ENCODE measurements around the gene JAML. TPM values are rescaled to one million over a fixed set of nuclear protein-coding genes. Genes with fewer than 3 reads are reported as not detected.

JAML gene
- total and polyA plus RNA-seq, 2 of the 8 experiments (the other 6 are each of a cell fraction or from before 2014, with no cell fraction given), result 0.12 to 0.58 TPM

GRCh38 chr11:118251858-118252652 is 27.2 kb upstream of the JAML start, which contains the start of gene MPZL3 (continued):
- TF ChIP-seq SAP30 (IDR thresholded peaks at IDR 0.05; ENCODE audit: insufficient read depth, insufficient replicate concordance, low read length) (peak; percentile 67), JUN (IDR thresholded peaks at IDR 0.05; ENCODE audit: low read depth, low read length) (no peak), SUZ12 (IDR thresholded peaks at IDR 0.05; ENCODE audit: low read length) (peak; percentile 25; the same call in 1 of the 2 replicates), RXRA (IDR thresholded peaks at IDR 0.05; ENCODE audit: insufficient read depth, low read depth, low read length) (no peak), GABPA (IDR thresholded peaks at IDR 0.05; ENCODE audit: borderline replicate concordance, insufficient read depth, low read length) (peak; percentile 94), CEBPB (IDR thresholded peaks at IDR 0.05; ENCODE audit: low read depth, low read length) (peak; percentile 25; the same call in 1 of the 2 replicates), TCF12 (IDR thresholded peaks at IDR 0.05; ENCODE audit: low read depth, low read length) (0 out of 2 replicates have a peak, but pooled peaks have one; percentile 45), KDM5A (IDR thresholded peaks at IDR 0.05; ENCODE audit: low read length) (no peak), PHF8 (conservative IDR thresholded peaks at IDR 0.05; ENCODE audit: low read depth, low read length) (peak; percentile 74), CTBP2 (IDR thresholded peaks at IDR 0.05; ENCODE audit: borderline replicate concordance, insufficient read depth, insufficient read length, low read length) (peak; percentile 29), NANOG (IDR thresholded peaks at IDR 0.05; ENCODE audit: insufficient read depth, low read depth, low read length, poor library complexity, severe bottlenecking) (no peak), JUND (IDR thresholded peaks at IDR 0.05; ENCODE audit: low read length) (peak; percentile 67; the same call in 1 of the 2 replicates), BCL11A (IDR thresholded peaks at IDR 0.05; ENCODE audit: low read depth in 2 of 2, low read length in 2 of 2) (no peak), SIN3A (conservative IDR thresholded peaks at IDR 0.05 in 1 of 2, IDR thresholded peaks at IDR 0.05 in 1 of 2; ENCODE audit: low read depth in 1 of 2, low read length in 2 of 2) (peak in 1 of 2 experiments; percentile 67; a peak in 1 of 4 replicates), POLR2A (IDR thresholded peaks at IDR 0.05; ENCODE audit: control extremely low read depth in 1 of 2, low read depth in 2 of 2, low read length in 2 of 2) (peak; percentile 69 to 72), CREB1 (IDR thresholded peaks at IDR 0.05) (peak; percentile 89), ASH2L (IDR thresholded peaks at IDR 0.05; ENCODE audit: low read length) (peak; percentile 99), POLR2AphosphoS5 (IDR thresholded peaks at IDR 0.05; ENCODE audit: low read depth, low read length) (peak; percentile 80; the same call in 1 of the 2 replicates), SP1 (IDR thresholded peaks at IDR 0.05; ENCODE audit: low read depth, low read length) (no peak), SP4 (IDR thresholded peaks at IDR 0.05; ENCODE audit: low read length) (no peak), TBP (IDR thresholded peaks at IDR 0.05; ENCODE audit: low read depth, low read length) (peak; percentile 63; the same call in 1 of the 2 replicates), NRF1 (IDR thresholded peaks at IDR 0.05; ENCODE audit: low read depth, low read length) (no peak), MAX (IDR thresholded peaks at IDR 0.05) (peak; percentile 55), E2F6 (IDR thresholded peaks at IDR 0.05) (0 out of 2 replicates have a peak, but pooled peaks have one; percentile 41)

Measured in H1 (cell line).